ENCODE results near the gene FZD4.
"Not testable (repeated sequence)": the region's sequence is repeated elsewhere in the genome, so short reads cannot be mapped to it uniquely, and the experiment has no call there.

The FZD4 gene

GRCh38 chr11:86983021-86983488 is 27.9 kb upstream of the FZD4 start:
- no peaks in the 10 kb centered on the region for H3K9me3 ChIP-seq
- no peak overlapping the region for H3K4me3 ChIP-seq
- H3K36me3 ChIP-seq (replicated peaks): no peaks in the 10 kb centered on the region
- H3K4me1 ChIP-seq: no peaks in the 10 kb centered on the region
- in situ Hi-C loops (cut with MboI; ENCODE audit: low sequenced_read_pairs): no loop called here
- no peak for DNase-seq (ENCODE audit: low spot score in 2 of 2)
- H3K27me3 ChIP-seq (ENCODE audit: low read depth): no peaks in the 10 kb centered on the region; the same call in 1 of the 2 replicates

DNA sequence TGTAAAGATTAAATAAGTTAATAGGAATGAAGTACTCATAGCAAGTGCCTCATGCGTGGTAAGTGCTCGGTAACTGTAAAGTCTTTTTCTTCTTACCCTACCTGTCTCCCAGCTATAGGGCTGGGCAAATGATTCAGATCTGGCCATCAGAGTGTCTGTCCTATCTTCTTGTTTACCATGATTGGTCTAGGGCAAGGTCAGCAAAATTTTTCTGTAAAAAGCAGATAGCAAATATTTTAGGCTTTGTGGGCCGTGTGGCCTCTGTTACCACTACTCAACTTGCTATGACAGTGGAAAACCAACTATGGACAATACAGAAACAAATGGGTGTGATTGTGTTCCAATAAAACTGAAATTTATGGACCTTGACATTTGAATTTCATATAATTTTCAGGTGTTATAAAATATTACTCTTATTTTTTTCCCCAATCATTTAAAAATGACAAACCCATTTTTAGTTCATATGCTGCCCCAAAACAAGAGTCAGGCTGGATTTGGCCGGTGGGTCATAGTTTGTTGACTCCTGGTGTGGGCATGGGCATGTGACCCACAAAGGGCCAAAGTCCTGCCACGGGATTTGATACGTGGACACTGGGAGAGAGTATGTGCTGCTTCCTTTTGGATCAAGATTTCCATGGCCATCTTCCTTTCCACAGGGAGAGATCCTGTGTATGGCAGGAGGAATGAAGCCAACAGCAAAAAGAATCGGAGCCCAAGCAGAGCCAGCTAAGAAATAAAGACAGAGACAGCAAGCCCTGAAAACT is 26.8 kb upstream of the FZD4 start:
- H3K9me3 ChIP-seq: no peaks in the 10 kb centered on the region
- H3K36me3 ChIP-seq (replicated peaks): no peaks in the 10 kb centered on the region
- no peaks in the 10 kb centered on the region for H3K4me1 ChIP-seq
- in situ Hi-C loops (cut with MboI; ENCODE audit: low sequenced_read_pairs): no loop called here
- DNase-seq (ENCODE audit: low spot score in 2 of 2): no peak
- H3K27me3 ChIP-seq (ENCODE audit: low read depth): no peaks in the 10 kb centered on the region; the same call in 1 of the 2 replicates
- H3K4me3 ChIP-seq: no peak overlapping the region

- Histone ChIP-seq H3K4me3 (no peak overlapping the region), H3K4me1 (no peaks in the 10 kb centered on the region), H3K9me3 (no peaks in the 10 kb centered on the region), H3K27me3 (ENCODE audit: low read depth) (no peaks in the 10 kb centered on the region; the same call in 1 of the 2 replicates), H3K36me3 (replicated peaks) (no peaks in the 10 kb centered on the region)
- no peak for DNase-seq (ENCODE audit: low spot score in 2 of 2)
- in situ Hi-C loops (cut with MboI; ENCODE audit: low sequenced_read_pairs): no loop called here
Observed at GRCh38 chr11:86980086-86980796, 25.0 kb upstream of the FZD4 start.

GRCh38 chr11:86978756-86979608 is 23.8 kb upstream of the FZD4 start:
- Histone ChIP-seq H3K36me3 (replicated peaks) (no peaks in the 10 kb centered on the region), H3K9me3 (no peaks in the 10 kb centered on the region), H3K27me3 (ENCODE audit: low read depth) (no peaks in the 10 kb centered on the region; the same call in 1 of the 2 replicates), H3K4me1 (no peaks in the 10 kb centered on the region), H3K4me3 (no peak overlapping the region)
- peak; percentile 26 to 62 for DNase-seq (ENCODE audit: low spot score in 2 of 2)
- in situ Hi-C loops (cut with MboI; ENCODE audit: low sequenced_read_pairs): no loop called here

- in situ Hi-C loops (cut with MboI; ENCODE audit: low sequenced_read_pairs): no loop called here
- no peak for DNase-seq (ENCODE audit: low spot score in 2 of 2)
Observed at GRCh38 chr11:86978247-86978646, 23.1 kb upstream of the FZD4 start.

GRCh38 chr11:86977441-86978050 is 22.4 kb upstream of the FZD4 start:
- in situ Hi-C loops (cut with MboI; ENCODE audit: low sequenced_read_pairs): no loop called here
- 0 out of 2 replicates have a peak, but pooled peaks cover 1% of the 10 kb centered on the region for H3K9me3 ChIP-seq

More at GRCh38 chr11:86978247-86978646, 23.1 kb upstream of the FZD4 start:
- no peaks in the 10 kb centered on the region; the same call in 1 of the 2 replicates for H3K27me3 ChIP-seq (ENCODE audit: low read depth)
- H3K4me3 ChIP-seq: no peak overlapping the region
- H3K36me3 ChIP-seq (replicated peaks): no peaks in the 10 kb centered on the region
- H3K4me1 ChIP-seq: no peaks in the 10 kb centered on the region
- no peaks in the 10 kb centered on the region for H3K9me3 ChIP-seq

DNA sequence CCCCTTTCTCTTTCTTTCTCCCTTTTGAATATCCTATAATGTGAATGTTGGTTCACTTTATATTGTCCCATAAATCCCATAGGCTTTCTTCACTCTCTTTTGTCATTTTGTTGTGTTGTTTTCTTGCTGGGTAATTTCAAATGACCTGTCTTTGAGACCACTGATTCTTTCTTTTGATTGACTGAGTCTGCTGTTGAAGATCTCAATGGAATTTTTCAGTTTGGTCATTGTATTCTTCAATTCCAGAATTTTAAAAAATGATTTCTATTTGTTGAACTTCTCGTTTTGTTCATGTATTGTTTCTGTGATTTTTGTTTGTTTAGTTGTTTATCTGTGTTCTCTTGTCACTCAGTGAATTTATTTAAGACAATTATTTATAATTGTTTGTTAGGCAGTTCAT is 17.5 kb upstream of the FZD4 start:
- DNase-seq (ENCODE audit: low spot score in 2 of 2): no peak
- no peaks in the 10 kb centered on the region for H3K4me1 ChIP-seq
- in situ Hi-C loops (cut with MboI; ENCODE audit: low sequenced_read_pairs): no loop called here
- H3K27me3 ChIP-seq (ENCODE audit: low read depth): no peaks in the 10 kb centered on the region
- 0 out of 2 replicates have a peak, but pooled peaks cover 2% of the 10 kb centered on the region for H3K9me3 ChIP-seq
- H3K36me3 ChIP-seq (replicated peaks): no peaks in the 10 kb centered on the region
- H3K4me3 ChIP-seq: no peak overlapping the region

More at GRCh38 chr11:86977441-86978050, 22.4 kb upstream of the FZD4 start:
- Histone ChIP-seq H3K4me1 (no peaks in the 10 kb centered on the region), H3K36me3 (replicated peaks) (no peaks in the 10 kb centered on the region), H3K4me3 (no peak overlapping the region), H3K27me3 (ENCODE audit: low read depth) (no peaks in the 10 kb centered on the region; the same call in 1 of the 2 replicates)
- DNase-seq (ENCODE audit: low spot score in 2 of 2): no peak

DNA sequence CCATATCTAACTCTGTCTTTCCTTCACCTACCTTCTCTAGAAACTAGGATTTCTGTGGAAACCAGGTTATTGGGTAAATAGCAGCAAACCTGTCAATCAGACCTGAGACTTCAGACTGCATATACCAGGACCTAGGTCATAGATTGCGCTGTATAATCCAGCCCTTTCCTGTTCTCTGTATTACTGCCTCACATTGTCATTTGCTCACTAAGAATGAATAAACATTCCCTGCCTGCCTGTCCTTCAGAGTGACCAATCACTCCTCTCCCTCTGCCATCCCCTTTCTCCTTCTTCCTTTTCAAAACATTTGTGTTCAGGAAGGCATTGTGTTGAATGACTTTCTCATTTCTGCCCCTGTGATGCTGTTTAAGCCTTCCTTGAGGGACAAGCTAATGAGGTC is 14.1 kb upstream of the FZD4 start:
- no peaks in the 10 kb centered on the region for H3K36me3 ChIP-seq (replicated peaks)
- DNase-seq (ENCODE audit: low spot score in 2 of 2): no peak
- 0 out of 2 replicates have a peak, but pooled peaks cover 2% of the 10 kb centered on the region for H3K9me3 ChIP-seq
- in situ Hi-C loops (cut with MboI; ENCODE audit: low sequenced_read_pairs): no loop called here
- H3K4me1 ChIP-seq: no peaks in the 10 kb centered on the region
- H3K27me3 ChIP-seq (ENCODE audit: low read depth): no peaks in the 10 kb centered on the region
- H3K4me3 ChIP-seq: no peak overlapping the region

- DNase-seq (ENCODE audit: low spot score in 2 of 2); H3K27me3 ChIP-seq (ENCODE audit: low read depth); H3K4me3 ChIP-seq; H3K9me3 ChIP-seq; H3K36me3 ChIP-seq (replicated peaks); in situ Hi-C loops (cut with MboI; ENCODE audit: low sequenced_read_pairs); H3K4me1 ChIP-seq: not testable (repeated sequence)
Observed at GRCh38 chr11:86967601-86968000, 12.4 kb upstream of the FZD4 start.

DNA sequence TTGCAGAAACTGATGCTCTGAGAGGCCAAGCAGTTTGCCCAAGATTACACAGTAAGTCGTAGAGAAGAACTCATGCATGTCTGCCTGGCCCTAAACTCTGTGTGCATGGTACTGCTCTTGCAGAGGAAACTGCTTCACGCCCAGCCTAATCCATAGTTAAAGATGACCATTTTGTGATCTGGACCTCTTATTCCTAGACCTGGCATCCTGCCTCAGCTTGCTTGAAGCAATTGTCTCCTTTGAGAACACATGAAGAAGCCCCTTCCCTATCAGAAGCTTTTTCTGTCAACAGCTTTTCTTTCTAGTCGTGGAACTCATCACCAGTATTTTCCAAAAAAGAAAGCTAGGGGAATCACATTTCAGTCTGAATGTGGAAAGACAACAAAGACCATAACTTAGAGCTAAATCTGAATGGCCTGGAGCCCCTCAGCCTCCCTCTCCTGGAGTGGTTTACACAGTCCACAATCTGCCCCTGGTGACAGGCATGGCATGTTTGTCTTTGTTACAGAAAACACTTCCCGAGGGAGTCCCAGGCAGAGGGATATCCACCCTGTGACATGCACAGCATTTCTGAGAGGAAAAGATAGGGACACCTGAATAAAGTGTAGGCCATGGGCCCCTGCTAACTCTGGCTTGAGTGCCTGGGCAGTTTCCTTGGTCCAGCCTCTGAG is 2.9 kb upstream of the FZD4 start:
- H3K4me3 ChIP-seq: no peak overlapping the region
- H3K27me3 ChIP-seq (ENCODE audit: low read depth): no peaks in the 10 kb centered on the region
- in situ Hi-C loops (cut with MboI; ENCODE audit: low sequenced_read_pairs): no loop called here

DNA sequence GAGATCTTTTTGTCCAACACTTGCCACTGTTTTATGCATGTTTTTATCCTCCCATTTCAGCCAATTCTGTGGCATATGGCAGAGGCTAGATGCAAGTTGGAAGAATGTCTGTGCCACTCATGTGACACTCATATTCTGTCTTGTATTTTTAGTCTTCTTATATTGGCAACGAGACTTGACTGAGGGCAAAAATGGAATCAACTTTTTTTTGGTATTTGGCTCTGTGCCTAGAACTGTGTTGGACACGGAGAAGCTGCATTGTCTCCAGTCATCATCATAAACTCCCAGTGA is 1.7 kb upstream of the FZD4 start:
- in situ Hi-C loops (cut with MboI; ENCODE audit: low sequenced_read_pairs): no loop called here
- Histone ChIP-seq H3K36me3 (replicated peaks) (no peaks in the 10 kb centered on the region), H3K9me3 (no peaks in the 10 kb centered on the region), H3K27me3 (ENCODE audit: low read depth) (no peaks in the 10 kb centered on the region), H3K4me1 (peaks cover 18% of the 10 kb centered on the region), H3K4me3 (no peak overlapping the region)
- DNase-seq (ENCODE audit: low spot score in 2 of 2): no peak

More for the DNA sequence above, 2.9 kb upstream of the FZD4 start:
- DNase-seq (ENCODE audit: low spot score in 2 of 2): no peak
- Histone ChIP-seq H3K9me3 (no peaks in the 10 kb centered on the region), H3K36me3 (replicated peaks) (no peaks in the 10 kb centered on the region), H3K4me1 (peaks cover 14% of the 10 kb centered on the region)

GRCh38 chr11:86955111-86955360 is 159 bp downstream of the FZD4 start:
- in situ Hi-C loops (cut with MboI; ENCODE audit: low sequenced_read_pairs): no loop called here

More at GRCh38 chr11:86955111-86955360, 159 bp downstream of the FZD4 start:
- Histone ChIP-seq H3K27me3 (ENCODE audit: low read depth) (no peaks in the 10 kb centered on the region), H3K9me3 (no peaks in the 10 kb centered on the region), H3K4me1 (peaks cover 18% of the 10 kb centered on the region), H3K36me3 (replicated peaks) (no peaks in the 10 kb centered on the region), H3K4me3 (peak overlapping the region; percentile 51)
- DNase-seq (ENCODE audit: low spot score in 2 of 2): no peak

Data from HAP-1 (cell line).